DMS53 treated with DMSO at 0.1 percent for 48 hours (cell line): ENCODE measurements around the gene ATL3.
"Not testable (repeated sequence)": the region's sequence is repeated elsewhere in the genome, so short reads cannot be mapped to it uniquely, and the experiment has no call there.

Source experiments
- DNase-seq: peaks from one replicate; lab custom pipeline; 2025; ENCODE audit not compliant: unreplicated experiment; lab: John Stamatoyannopoulos, UW

Gene ATL3

DNA sequence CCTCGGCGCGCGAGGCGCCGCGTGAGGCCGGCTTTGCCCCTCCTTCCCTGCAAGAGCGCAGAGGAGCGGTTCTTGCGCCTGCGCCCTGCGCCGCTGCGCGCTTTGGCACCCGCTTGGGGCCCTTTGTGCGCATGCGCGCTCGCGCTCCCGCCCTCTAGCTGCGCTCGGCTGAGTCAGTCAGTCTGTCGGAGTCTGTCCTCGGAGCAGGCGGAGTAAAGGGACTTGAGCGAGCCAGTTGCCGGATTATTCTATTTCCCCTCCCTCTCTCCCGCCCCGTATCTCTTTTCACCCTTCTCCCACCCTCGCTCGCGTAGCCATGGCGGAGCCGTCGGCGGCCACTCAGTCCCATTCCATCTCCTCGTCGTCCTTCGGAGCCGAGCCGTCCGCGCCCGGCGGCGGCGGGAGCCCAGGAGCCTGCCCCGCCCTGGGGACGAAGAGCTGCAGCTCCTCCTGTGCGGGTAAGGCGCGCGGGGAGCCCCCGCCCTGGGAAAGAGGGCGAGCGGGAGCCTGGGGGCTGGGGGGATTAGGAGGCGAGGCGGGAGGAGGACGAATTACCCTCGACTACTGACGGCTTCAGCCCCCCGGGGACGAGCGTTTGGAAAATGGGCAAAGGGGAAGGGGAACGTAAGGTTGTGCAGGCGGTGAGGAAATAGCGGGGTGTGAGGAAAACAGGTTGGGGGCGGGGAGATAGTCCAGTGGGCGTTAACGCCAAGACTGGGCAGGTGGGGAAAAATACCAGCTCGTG is 10.3 kb upstream of the ATL3 start, which contains the start of gene RTN3:
Gene RTN3, plus strand, starts transcription at position 180 of the 745 bp plus-strand sequence. Its CDS starts 137 bp downstream, at position 317.
- DNase-seq = peak; percentile 95

DNA sequence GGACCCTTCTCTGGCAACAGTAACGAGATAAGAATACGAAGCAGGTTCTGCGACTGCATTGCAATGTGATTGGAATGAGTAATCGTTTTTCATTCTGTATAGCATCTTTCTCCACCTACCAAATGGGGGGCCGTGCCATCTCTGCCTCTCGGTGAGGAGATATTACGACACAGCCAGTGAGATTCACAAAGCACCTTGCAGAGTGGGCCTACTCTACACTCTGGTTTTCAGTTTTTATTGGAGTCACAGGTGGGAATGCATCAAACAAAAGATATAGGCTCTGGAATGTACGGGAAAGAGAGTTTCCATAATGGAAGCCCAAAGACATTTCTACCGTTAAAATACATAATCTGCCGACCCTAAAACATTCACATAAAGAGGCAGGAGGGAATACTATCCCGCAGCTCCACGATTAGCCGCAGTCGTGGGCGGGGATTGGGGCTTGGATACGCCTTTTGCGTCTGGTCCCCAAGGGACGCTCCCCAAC is 9.7 kb upstream of the ATL3 start:
- DNase-seq = no peak

- no peak for DNase-seq
Observed at GRCh38 chr11:63673579-63673978, 2.4 kb upstream of the ATL3 start.

DNA sequence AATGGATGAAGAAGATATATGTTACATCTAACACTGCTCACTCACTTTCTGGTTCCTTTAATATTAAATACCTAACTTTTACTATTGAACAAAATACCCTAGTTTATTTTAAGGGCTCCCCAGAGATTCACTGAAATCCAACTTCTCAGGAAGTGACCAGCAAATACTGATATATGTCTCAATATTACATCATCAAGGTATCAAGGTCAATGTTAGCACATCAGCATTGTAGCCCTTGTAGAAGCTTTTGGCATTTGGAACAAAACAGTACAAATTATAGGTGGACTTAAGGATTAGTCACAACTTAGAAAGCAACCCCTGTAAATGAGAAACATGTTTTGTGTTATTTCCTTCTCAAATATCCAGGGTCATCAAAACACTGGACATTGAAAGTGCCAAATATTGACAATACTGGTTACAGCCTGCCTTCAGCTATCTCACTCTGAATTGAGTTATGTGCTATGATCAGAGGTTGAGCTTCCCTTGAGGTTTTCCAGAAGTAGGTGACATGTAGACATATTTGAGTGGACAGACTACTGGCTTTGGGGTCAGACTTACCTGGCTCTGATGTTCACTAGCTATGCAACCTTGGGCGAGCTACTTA is 1.9 kb upstream of the ATL3 start:
- DNase-seq = no peak

GRCh38 chr11:63672156-63672463 is 934 bp upstream of the ATL3 start:
- DNase-seq = no peak

DNA sequence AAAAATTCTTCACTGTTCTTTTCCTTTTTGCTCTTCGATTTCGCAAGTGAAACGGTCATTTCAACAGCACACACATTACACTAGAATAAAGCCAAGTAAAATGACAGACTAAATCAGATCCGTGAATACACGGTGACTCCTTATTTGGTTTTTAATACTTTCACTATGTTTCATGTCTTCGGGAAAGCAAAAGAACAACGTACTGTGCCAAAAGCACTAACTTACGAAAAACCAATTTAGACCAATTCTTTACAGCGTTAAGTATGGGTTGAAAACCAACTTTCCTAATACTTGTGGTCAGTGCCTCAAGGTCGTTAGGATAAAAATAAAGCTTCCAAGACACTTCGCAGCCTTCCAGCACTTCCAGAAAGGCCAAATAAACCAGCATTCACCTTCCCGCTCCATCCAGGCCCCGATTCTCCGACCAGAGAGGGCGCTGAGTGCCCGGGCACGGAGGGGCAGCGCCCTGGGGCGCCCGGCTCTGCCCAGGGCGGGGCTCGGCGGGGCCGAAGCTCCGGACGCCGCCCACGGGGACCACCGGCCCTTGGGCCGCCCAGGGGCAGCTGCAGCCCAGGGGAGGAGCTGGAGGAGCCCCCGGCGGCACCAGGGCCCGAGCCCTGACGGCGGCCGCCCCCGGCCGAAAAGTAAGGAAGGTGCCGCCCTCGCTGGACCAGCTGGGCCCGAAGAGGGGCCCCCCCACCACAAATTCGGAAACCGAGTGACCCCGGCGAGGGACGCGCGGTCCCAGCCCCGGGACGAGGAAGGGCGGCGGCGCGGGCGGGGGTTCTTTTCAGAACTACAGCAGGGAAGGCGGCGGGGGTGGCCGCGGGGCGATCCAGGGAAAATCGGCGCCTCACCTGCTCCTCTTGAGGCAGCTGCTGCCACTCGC is 499 bp downstream of the ATL3 start:
- DNase-seq = peak; percentile 29

- DNase-seq = no peak
Observed at GRCh38 chr11:63670096-63670432, 1.1 kb downstream of the ATL3 start.

DNA sequence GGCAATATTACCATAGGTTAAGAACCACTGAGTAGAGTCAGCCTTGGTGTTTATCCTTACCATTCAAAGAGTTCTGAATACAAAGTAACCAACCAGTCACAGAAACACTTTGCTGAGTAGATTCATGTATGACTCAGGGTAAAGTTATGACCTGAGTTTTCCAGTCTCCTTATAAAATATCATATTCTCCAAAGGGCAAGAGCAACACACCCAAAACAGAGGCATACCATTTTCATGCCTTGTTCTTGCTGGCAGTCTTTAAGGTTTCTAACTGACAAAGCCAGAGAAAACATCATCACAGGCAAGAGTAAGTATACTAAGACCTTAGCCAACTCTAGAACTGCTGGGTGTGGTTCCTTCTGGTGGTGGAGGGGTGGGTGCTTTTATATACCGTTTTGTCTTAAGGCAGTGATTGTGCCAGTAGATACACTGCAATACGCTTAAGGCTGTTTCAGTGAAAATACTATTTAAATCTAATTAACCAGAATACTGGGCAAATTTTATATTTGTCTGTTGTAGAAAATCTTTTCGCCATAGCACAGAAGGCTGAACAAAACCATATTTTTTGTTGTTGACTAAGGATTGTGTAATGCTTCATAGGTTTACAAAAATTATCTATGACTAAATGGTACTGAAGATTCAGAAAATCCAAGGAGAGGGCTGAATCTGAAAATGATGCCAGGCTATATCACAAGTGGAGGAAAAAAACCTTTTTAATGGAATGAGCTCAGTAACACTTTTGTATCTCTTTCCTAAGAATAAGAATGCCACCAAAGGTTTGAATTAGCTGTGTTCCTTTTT is 3.0 kb downstream of the ATL3 start:
- no peak for DNase-seq

GRCh38 chr11:63666874-63667273 is 4.3 kb downstream of the ATL3 start:
- no peak for DNase-seq

GRCh38 chr11:63663809-63664208 is 7.4 kb downstream of the ATL3 start:
- DNase-seq = no peak

DNA sequence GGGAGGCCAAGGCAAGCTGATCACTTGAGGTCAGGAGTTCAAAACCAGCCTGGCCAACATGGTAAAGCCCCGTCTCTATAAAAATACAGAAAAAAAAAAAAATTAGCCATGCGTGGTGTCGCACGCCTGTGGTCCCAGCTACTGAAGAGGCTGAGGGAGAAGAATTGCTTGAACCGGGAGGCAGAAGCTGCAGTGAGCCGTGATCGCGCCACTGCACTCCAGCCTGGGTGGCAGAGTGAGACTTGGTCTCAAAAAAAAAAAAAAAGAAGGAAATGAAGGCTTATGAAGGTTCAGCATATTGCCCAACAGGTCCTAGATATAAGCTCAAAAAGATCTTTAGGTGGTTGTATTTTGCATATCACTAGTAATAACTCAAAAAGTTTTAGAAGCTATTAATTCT is 10.2 kb downstream of the ATL3 start:
- DNase-seq = no peak

DNA sequence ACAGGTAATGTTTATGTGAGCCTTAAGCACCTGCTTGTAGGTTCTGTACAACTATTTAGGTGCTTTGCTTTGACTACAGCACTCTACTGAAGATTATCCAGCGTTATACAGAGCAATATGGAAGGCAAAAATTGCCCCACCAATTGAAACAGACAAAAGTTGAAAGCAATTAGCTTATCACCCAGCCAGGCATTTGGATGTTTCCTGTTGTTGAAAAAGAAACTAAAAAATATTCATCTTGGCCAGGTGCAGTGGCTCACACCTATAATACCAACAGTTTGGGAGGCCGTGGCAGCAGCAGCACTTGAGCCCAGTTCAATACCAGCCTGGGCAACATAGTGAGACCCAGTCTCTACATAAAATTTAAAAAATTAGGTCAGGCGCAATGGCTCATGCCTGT is 18.5 kb downstream of the ATL3 start:
- DNase-seq = no peak

- no peak for DNase-seq
Observed at GRCh38 chr11:63643205-63643604, 28.0 kb downstream of the ATL3 start.

DNA sequence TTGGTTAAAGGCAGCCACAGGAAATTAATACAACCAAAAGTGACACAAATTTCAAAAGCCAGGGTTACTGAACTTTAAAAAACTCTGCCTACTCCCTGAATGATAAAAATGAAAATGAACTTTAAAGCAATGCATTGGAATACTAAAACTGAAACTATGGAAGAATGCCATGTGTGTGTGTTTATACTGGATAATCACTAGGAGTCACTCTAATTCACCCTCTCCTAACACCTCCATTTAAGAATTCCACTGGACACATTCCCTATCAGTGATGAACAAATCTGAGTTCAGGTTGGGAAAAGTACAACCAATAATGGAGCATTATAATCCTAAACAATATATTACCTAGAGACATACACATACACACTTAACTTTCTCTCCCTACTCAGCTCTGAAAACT is 29.4 kb downstream of the ATL3 start:
- DNase-seq = no peak

DNA sequence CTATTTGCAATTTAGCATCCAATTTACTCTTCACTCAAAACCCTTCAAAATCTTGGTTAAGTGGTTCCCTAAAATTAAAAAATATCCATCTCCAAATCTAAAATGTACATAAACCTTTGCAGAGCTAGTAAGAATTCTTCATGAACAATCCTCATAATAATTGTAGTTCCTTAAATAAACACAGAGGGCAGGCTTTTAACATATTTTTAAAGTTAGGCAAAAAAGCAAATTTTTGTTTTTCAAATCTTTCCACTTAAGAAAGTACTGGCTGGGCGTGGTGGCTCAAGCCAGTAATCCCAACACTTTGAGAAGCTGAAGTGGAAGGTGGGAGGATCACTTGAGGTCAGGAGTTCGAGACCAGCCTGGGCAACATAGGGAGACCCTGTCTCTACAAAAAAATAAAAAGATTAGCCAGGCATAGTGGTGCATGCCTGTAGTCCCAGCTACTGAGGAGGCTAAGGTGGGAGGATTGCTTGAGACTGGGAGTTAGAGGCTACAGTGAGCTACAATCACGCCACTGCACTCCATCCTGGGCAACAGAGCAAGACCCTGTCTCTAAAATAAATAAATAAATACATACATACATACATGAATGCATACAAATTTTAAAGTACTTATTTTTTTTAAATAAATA is 31.9 kb downstream of the ATL3 start:
- DNase-seq = peak; percentile 3

DNA sequence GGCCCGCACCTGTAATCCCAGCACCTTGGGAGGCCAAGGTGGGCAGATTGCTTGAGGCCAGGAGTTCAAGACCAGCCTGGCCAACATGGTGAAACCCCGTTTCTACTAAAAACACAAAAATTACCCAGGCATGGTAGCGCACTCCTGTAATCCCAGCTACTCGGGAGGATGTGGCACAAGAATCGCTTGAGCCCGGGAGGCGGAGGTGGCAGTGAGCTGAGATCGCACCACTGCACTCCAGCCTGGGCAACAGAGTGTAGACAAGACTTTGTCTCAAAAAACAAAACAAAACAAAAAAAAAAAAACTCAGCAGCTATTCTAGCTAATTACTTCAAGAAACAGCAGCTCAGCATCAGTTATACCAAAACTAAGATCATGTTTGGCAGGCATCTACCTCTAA is 32.7 kb downstream of the ATL3 start:
- DNase-seq = not testable (repeated sequence)

DNA sequence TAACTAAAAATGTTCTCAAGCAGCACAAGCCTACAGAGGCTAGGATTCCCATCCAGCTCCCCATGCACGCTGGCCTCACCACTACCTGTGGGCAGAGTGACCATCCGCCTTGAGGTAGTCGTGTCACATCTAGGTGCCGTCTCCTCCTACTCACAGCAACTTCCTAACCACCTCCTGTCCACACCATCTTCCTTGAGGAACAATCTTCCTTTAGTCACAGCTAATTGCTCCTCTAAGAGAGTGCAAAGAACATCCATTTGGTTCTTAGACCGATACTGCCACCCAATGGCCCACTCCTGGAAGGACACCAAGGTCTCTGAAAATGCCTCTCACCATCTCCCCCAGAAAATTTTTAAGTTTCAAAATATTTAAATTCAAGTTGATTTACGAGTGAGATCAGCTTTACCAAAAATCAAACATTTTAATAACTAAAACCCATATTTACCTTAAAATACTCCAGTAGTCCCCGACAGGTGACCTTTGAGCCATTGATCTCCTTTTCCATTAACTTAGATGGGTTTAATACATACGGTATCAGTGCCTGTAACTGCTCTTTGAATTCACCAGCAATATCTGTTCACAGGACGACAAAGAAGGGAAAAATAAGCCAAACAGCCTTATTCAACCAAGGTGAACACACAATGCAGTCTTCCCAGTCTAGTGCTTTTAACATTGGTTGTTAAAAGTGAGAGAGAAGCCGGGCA is 35.3 kb downstream of the ATL3 start:
- peak; percentile 28 for DNase-seq

- no peak for DNase-seq
Observed at GRCh38 chr11:63629426-63629825, 41.8 kb downstream of the ATL3 start.

GRCh38 chr11:63623513-63624140 is 47.5 kb downstream of the ATL3 start:
- DNase-seq = no peak

GRCh38 chr11:63622323-63622722 is 48.9 kb downstream of the ATL3 start:
- DNase-seq = peak; percentile 97
